ENCODE data around the gene RNF144A.

DNA sequence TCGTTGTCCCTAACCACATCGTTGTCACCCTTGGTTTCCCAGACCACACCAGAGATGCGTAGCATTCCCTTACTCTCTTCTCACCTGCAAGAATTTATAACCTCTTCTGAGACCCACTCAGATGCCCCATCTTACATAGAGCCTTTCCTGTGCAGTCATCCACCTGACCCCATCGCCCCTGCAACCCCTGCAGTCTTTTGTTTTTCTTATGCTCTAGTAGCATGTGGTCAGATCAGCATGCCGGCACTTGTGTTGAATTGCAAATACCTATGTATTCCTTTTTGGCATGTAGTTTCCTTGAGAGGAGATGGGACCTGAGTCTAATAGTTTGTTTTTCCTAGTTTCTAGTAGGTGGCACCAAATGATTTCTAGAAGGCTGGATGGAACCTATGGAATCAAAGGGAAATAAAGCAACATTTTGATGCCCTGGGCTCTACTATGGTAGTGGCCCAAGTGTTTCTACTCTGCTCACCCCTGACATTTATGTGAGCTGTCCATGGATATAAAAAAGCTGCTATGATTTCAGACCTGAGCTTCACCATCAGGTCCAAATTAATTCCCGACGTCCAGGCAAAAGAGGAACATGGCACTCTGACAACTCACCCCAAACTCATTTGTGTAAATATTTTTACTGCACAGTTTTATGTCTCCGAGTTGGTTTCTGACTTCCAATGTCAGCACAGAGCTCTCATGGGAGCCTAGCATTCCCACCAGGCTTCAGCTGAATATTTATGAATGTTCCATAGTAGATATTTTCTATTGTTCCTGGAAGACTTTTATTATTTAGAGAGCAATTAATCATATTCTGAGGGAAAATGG is 143.6 kb downstream of the RNF144A start:
- TF ChIP-seq, protein P1, sequence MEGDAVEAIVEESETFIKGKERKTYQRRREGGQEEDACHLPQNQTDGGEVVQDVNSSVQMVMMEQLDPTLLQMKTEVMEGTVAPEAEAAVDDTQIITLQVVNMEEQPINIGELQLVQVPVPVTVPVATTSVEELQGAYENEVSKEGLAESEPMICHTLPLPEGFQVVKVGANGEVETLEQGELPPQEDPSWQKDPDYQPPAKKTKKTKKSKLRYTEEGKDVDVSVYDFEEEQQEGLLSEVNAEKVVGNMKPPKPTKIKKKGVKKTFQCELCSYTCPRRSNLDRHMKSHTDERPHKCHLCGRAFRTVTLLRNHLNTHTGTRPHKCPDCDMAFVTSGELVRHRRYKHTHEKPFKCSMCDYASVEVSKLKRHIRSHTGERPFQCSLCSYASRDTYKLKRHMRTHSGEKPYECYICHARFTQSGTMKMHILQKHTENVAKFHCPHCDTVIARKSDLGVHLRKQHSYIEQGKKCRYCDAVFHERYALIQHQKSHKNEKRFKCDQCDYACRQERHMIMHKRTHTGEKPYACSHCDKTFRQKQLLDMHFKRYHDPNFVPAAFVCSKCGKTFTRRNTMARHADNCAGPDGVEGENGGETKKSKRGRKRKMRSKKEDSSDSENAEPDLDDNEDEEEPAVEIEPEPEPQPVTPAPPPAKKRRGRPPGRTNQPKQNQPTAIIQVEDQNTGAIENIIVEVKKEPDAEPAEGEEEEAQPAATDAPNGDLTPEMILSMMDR (IDR thresholded peaks at IDR 0.05): no peak
- TF ChIP-seq POLR2A (IDR thresholded peaks at IDR 0.05) (no peak), POLR2AphosphoS5 (IDR thresholded peaks at IDR 0.05) (no peak), EP300 (IDR thresholded peaks at IDR 0.05) (no peak)
